HG02642 (cell line): ENCODE results near the gene SLFN14.
"Not testable (repeated sequence)": the region's sequence is repeated elsewhere in the genome, so short reads cannot be mapped to it uniquely, and the experiment has no call there.

Source experiments
- ATAC-seq: cut with Tn5 transposase; IDR thresholded peaks from one replicate; pipeline ENCODE4 v1.9.1; 2021; ENCODE audit warnings: mild to moderate bottlenecking; ENCODE audit not compliant: unreplicated experiment, poor library complexity

SLFN14 gene

GRCh38 chr17:35563181-35563580 lies 2.6 kb upstream of the SLFN14 start:
- ATAC-seq, result not testable (repeated sequence)

DNA sequence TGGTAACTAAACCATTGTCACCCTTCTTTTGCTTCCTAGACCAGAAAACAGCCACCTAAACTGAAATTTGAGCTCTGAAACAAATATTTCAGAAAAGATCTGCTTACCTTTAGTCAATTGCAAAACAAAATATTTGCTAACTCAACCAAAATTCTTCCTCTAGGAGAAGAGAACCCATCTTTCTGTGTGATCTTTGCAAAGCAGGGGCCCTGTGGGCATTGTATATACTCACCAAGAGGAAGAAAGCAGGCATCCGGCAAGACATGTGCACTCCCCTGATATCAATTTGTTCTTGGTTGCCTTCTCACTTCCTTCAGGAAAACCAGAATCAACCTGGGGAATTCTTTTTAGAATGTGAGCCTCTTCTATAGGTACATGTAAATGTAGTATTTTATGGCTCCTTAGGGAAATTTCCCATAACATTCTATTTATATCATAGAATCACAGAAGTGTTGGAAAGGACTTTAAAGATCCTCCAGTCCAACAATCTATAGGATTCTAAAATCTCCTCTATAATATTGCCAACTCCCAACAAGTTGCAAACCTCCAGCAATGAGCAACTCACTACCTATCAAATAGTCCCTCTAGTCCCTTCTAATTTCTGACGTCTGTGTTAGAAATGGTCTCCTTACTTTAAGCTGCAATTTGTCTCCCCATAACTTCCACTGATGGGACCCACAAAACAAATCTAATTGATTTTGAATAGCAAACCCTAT lies 966 bp downstream of the SLFN14 start:
- no peak for ATAC-seq

DNA sequence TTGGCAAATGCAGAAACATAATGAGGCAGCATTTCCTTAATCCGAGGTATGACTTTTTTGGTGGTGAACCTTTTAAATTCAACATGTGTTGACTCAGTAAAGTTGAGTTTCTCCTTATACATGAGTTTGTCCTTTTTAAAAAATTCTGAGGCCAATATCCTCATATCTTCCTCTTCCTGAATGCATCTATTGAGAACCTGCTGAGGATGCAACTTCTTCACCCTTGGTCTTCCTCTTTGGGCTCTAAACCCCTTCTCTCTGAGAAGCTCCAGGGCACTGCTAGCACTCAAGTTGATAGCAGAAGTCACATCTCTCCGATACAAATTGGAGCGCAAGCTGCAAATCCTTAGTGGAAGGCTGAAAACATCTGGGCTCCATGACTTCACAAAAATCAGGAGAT lies 3.3 kb downstream of the SLFN14 start:
- ATAC-seq, result no peak

- no peak for ATAC-seq
Measured at GRCh38 chr17:35555691-35556090, 4.9 kb downstream of the SLFN14 start.

- ATAC-seq, result no peak
Measured at GRCh38 chr17:35554668-35555067, 6.0 kb downstream of the SLFN14 start.

- ATAC-seq, result no peak
Measured at GRCh38 chr17:35553310-35553709, 7.3 kb downstream of the SLFN14 start.

- no peak for ATAC-seq
Measured at GRCh38 chr17:35548978-35549377, 11.6 kb downstream of the SLFN14 start.

- no peak for ATAC-seq
Measured at GRCh38 chr17:35548208-35548810, 12.3 kb downstream of the SLFN14 start.

GRCh38 chr17:35546487-35546886 lies 14.1 kb downstream of the SLFN14 start:
- no peak for ATAC-seq

GRCh38 chr17:35545150-35545549 lies 15.5 kb downstream of the SLFN14 start:
- no peak for ATAC-seq

- ATAC-seq, result no peak
Measured at GRCh38 chr17:35543856-35544255, 16.8 kb downstream of the SLFN14 start.

- ATAC-seq, result no peak
Measured at GRCh38 chr17:35542990-35543389, 17.6 kb downstream of the SLFN14 start.

GRCh38 chr17:35541434-35541833 lies 19.2 kb downstream of the SLFN14 start:
- no peak for ATAC-seq

GRCh38 chr17:35540589-35541404 lies 19.8 kb downstream of the SLFN14 start:
- ATAC-seq, result no peak

DNA sequence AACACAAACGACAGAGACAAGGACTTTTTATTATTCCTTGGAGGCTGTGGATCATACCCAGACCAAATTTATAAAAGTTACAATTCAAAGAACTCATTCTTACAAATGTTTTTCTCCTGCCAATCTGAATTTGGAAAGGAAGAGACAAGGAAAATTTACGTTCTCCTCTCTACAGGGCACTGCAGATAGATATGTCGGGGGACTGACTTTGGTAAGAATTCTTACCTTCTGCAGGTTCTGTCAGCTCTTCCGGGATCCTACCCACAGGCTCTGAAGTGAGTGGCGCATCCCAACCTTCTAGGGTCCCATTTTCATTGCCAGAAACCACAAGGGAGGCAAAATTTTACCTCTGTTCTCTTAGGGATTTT lies 21.0 kb downstream of the SLFN14 start:
- no peak for ATAC-seq

- peak; percentile 36 for ATAC-seq
Measured at GRCh38 chr17:35537601-35538141, 22.9 kb downstream of the SLFN14 start, which contains the start of gene SLFN12L. Gene SLFN12L, minus strand, starts transcription at chr17:35537678. Its CDS starts 15,314 bp downstream, at chr17:35522364.

- peak; percentile 9 for ATAC-seq
Measured at GRCh38 chr17:35536664-35537171, 23.9 kb downstream of the SLFN14 start.

GRCh38 chr17:35535406-35535805 lies 25.2 kb downstream of the SLFN14 start:
- ATAC-seq, result not testable (repeated sequence)

DNA sequence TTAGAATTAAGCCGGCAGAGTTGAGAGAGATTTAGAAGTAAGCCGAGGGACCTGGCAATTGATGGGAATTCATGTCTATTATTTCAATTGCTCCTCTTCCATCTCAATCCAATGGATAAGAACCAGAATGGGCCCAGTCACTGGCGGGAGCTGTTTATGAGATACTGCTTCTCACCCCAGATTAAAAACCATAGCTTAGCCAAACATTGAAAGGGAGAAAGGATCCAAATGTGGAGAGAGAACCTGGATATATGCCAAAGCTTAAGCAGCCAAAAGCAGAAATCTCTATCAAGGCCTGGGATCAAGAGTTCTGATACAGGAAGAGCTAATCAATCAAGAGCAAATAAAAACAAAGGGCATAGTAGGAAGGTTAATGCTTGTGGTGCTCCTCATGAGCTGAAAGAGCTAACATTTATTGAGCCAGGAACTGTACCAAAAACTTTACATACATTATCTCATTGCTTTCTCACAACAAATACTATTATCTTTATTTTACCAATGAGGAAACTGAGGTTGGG lies 26.0 kb downstream of the SLFN14 start:
- no peak for ATAC-seq

- ATAC-seq, result no peak
Measured at GRCh38 chr17:35531160-35531559, 29.5 kb downstream of the SLFN14 start.
